ENCODE data around the gene GNAI1.
A peak's percentile ranks its signal among the peaks of the same experiment; 100 is the strongest.
"Not testable (repeated sequence)": the region's sequence is repeated elsewhere in the genome, so short reads cannot be mapped to it uniquely, and the experiment has no call there.

GNAI1 gene

GRCh38 chr7:80142853-80143580 lies 8.4 kb downstream of the GNAI1 start:
- no peak overlapping the region for H3K4me3 Mint-ChIP-seq
- no peak overlapping the region for H3K27ac Mint-ChIP-seq
- H3K36me3 Mint-ChIP-seq, result no peaks in the 10 kb centered on the region
- H3K9me3 Mint-ChIP-seq, result no peaks in the 10 kb centered on the region
- H3K27me3 Mint-ChIP-seq, result peaks cover 10% of the 10 kb centered on the region
- H3K4me1 Mint-ChIP-seq, result no peaks in the 10 kb centered on the region

DNA sequence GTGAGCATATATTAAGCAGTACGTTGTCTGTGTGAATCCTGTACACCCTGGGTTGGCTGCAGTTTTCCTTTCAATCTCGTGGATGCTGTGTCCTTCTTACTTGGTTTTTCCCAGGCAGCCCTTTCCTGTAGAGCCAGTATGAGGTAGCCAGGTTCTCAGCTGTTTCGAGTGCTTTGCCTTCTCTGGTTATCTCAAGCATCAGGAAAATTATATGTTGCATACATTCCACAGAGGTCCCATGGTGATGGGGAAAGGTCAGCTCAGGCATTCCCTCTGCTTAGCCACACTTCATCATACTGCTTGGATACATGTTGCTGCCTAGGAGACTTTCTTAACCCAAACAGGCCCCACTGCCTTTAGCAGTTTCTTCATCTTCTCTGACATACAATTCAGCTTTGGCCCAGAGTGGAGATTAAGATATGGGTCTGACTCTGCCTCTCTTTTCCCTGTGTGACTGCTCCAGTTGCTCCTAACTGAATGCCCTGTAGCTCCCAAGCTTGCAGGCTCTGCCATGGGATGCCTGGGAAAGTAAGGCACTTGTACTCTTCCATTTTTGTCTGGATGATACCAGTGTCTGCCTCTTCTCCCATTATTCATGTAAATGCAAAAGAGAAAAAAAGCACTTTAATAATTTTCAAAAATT lies 11.3 kb downstream of the GNAI1 start:
- Mint-ChIP-seq H3K27me3 (peaks cover 6% of the 10 kb centered on the region), H3K36me3 (no peaks in the 10 kb centered on the region), H3K4me1 (peaks cover 2% of the 10 kb centered on the region), H3K9me3 (no peaks in the 10 kb centered on the region), H3K27ac (no peak overlapping the region), H3K4me3 (no peak overlapping the region)

GRCh38 chr7:80146545-80147182 lies 12.0 kb downstream of the GNAI1 start:
- H3K4me1 Mint-ChIP-seq, result peaks cover 8% of the 10 kb centered on the region
- no peak overlapping the region for H3K4me3 Mint-ChIP-seq
- no peaks in the 10 kb centered on the region for H3K36me3 Mint-ChIP-seq

GRCh38 chr7:80147543-80148391 lies 13.1 kb downstream of the GNAI1 start:
- no peaks in the 10 kb centered on the region for H3K36me3 Mint-ChIP-seq
- H3K9me3 Mint-ChIP-seq, result peaks cover 3% of the 10 kb centered on the region
- H3K27me3 Mint-ChIP-seq, result peaks cover 3% of the 10 kb centered on the region
- H3K4me1 Mint-ChIP-seq, result peaks cover 12% of the 10 kb centered on the region
- no peak overlapping the region for H3K4me3 Mint-ChIP-seq
- no peak overlapping the region for H3K27ac Mint-ChIP-seq

More at GRCh38 chr7:80146545-80147182, 12.0 kb downstream of the GNAI1 start:
- Mint-ChIP-seq H3K27me3 (peaks cover 3% of the 10 kb centered on the region), H3K9me3 (no peaks in the 10 kb centered on the region), H3K27ac (no peak overlapping the region)

DNA sequence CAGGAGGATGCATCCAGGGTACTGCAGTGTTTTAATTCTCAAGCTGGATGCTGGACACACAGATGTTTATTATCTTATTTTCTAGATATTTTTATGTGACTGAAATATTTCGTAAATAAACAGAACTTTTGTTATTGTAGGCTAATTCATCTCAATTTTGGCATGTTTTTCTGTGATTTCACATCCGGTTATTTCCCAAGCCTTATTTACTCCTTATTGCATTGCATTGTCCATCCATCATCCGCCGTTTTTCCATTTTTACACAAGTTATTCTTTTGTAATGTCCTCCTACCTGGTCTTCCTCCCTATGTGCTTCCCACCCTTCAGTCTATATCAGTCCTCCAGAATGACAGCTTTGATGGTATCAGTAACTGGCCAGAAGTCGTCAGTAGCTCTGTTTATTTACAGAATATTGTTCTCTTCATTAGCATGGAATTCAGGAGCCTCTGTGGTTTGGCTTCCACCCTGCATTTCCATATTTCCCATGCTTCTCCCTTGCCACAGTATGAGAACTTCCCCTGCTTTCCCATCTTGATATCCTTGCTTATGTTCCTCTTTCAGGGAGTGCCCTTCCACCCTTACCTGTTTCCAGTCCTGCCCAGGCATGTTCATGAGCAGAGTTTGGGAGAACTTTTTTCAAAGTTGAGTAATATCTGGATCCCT lies 16.1 kb downstream of the GNAI1 start:
- H3K9me3 Mint-ChIP-seq, result peaks cover 3% of the 10 kb centered on the region
- H3K4me1 Mint-ChIP-seq, result peaks cover 12% of the 10 kb centered on the region
- no peaks in the 10 kb centered on the region for H3K27me3 Mint-ChIP-seq
- H3K36me3 Mint-ChIP-seq, result no peaks in the 10 kb centered on the region
- no peak overlapping the region for H3K27ac Mint-ChIP-seq
- H3K4me3 Mint-ChIP-seq, result no peak overlapping the region

GRCh38 chr7:80151274-80151665 lies 16.6 kb downstream of the GNAI1 start:
- Mint-ChIP-seq H3K36me3 (no peaks in the 10 kb centered on the region), H3K4me1 (peaks cover 12% of the 10 kb centered on the region), H3K27me3 (no peaks in the 10 kb centered on the region), H3K4me3 (no peak overlapping the region), H3K9me3 (peaks cover 3% of the 10 kb centered on the region), H3K27ac (peak overlapping the region; percentile 47)

- peaks cover 12% of the 10 kb centered on the region for H3K4me1 Mint-ChIP-seq
- no peak overlapping the region for H3K27ac Mint-ChIP-seq
- no peaks in the 10 kb centered on the region for H3K27me3 Mint-ChIP-seq
- H3K36me3 Mint-ChIP-seq, result no peaks in the 10 kb centered on the region
- no peak overlapping the region for H3K4me3 Mint-ChIP-seq
- H3K9me3 Mint-ChIP-seq, result peaks cover 3% of the 10 kb centered on the region
These were observed 18.8 kb downstream of the GNAI1 start for GRCh38 chr7:80153446-80153845.

- H3K27me3 Mint-ChIP-seq, result no peaks in the 10 kb centered on the region
- H3K9me3 Mint-ChIP-seq, result peaks cover 3% of the 10 kb centered on the region
- H3K4me1 Mint-ChIP-seq, result peaks cover 12% of the 10 kb centered on the region
- H3K4me3 Mint-ChIP-seq, result no peak overlapping the region
- no peaks in the 10 kb centered on the region for H3K36me3 Mint-ChIP-seq
- H3K27ac Mint-ChIP-seq, result no peak overlapping the region
These were observed 20.2 kb downstream of the GNAI1 start for GRCh38 chr7:80154656-80155333.

GRCh38 chr7:80155374-80155773 lies 20.7 kb downstream of the GNAI1 start:
- Mint-ChIP-seq H3K36me3 (no peaks in the 10 kb centered on the region), H3K27me3 (no peaks in the 10 kb centered on the region), H3K4me3 (no peak overlapping the region), H3K9me3 (peaks cover 3% of the 10 kb centered on the region), H3K27ac (no peak overlapping the region), H3K4me1 (peaks cover 12% of the 10 kb centered on the region)

DNA sequence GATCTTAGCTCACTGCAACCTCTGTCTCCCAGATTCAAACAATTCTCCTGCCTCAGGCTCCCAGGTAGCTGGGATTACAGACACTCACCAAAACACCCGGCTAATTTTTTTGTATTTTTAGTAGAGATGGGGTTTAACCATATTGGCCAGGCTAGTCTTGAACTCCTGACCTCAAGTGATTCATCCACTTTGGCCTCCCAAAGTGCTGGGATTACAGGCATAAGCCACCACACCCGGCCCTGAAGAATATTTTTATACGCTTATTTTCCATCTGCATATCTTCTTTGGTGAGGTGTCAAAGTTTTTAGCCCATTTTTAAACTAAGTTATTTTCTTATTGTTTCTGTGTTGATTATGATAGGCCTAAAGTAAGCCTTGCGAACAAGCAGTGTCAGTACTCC lies 23.1 kb downstream of the GNAI1 start:
- not testable (repeated sequence) for H3K36me3 Mint-ChIP-seq, H3K27ac Mint-ChIP-seq, H3K27me3 Mint-ChIP-seq, H3K9me3 Mint-ChIP-seq, H3K4me1 Mint-ChIP-seq, H3K4me3 Mint-ChIP-seq

GRCh38 chr7:80159802-80160201 lies 25.2 kb downstream of the GNAI1 start:
- no peak overlapping the region for H3K27ac Mint-ChIP-seq
- no peaks in the 10 kb centered on the region for H3K4me1 Mint-ChIP-seq
- H3K27me3 Mint-ChIP-seq, result no peaks in the 10 kb centered on the region
- no peak overlapping the region for H3K4me3 Mint-ChIP-seq
- no peaks in the 10 kb centered on the region for H3K36me3 Mint-ChIP-seq
- H3K9me3 Mint-ChIP-seq, result no peaks in the 10 kb centered on the region

- Mint-ChIP-seq H3K9me3 (no peaks in the 10 kb centered on the region), H3K27me3 (no peaks in the 10 kb centered on the region), H3K27ac (no peak overlapping the region), H3K36me3 (no peaks in the 10 kb centered on the region), H3K4me3 (no peak overlapping the region), H3K4me1 (no peaks in the 10 kb centered on the region)
These were observed 26.8 kb downstream of the GNAI1 start for GRCh38 chr7:80161466-80161865.

DNA sequence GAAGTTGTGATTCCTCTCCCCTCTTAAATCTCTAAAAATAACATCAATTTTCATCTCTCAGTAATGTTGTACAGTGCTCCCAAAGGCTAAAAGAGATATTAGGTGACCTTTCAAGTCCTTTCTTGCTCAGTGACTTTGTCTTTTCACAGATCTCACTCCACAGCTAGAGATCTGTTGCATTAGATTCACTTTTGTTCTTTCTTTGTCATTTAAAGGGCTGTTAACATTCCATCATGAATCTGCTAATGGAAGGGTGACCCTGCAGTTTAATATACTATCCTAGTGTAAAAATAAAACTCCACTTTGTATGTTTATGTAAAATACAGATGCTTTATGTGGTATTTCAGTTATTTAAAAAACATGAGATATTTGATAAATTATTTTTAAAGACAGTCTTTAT lies 30.5 kb downstream of the GNAI1 start:
- Mint-ChIP-seq H3K4me1 (no peaks in the 10 kb centered on the region), H3K9me3 (peaks cover 5% of the 10 kb centered on the region), H3K27ac (no peak overlapping the region), H3K4me3 (no peak overlapping the region), H3K27me3 (no peaks in the 10 kb centered on the region), H3K36me3 (no peaks in the 10 kb centered on the region)

DNA sequence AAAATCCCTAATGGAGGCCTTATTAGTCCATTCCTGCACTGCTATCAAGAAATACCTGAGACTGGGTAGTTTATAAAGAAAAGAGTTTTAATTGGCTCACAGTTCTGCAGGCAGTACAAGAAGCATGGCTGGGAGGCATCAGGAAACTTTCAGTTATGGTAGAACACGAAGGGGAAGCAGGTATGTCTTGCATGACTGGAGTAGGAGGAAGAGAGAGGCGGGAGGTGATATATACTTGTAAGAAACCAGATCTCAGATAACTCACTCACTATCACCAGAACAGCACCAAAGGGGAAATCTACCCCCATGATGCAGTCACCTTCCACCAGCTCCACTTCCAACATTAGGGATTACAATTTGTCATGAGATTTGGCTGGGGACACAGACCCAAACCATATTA lies 35.8 kb downstream of the GNAI1 start:
- Mint-ChIP-seq H3K4me1 (peaks cover 4% of the 10 kb centered on the region), H3K27me3 (no peaks in the 10 kb centered on the region), H3K4me3 (no peak overlapping the region), H3K9me3 (peaks cover 20% of the 10 kb centered on the region), H3K36me3 (no peaks in the 10 kb centered on the region), H3K27ac (no peak overlapping the region)

DNA sequence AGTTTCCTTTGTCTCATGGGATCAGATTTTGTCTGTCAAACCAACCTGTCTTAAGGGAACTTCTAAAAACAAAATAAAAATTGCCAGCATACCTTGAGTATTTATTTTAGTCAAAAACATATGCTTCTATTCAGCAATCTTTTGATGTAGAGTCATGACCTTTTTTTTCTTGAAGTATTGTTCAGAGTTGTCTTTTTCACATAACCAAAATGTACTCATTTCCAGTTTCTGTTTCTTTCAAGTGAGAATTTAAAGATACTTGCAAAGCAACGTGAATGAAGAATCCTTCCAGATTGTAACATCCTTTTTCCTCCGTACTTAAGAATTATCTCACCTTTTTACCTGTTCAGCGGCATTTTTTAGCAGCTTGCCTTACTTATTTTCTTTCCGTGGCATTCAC lies 37.8 kb downstream of the GNAI1 start:
- H3K36me3 Mint-ChIP-seq, result no peaks in the 10 kb centered on the region
- H3K27me3 Mint-ChIP-seq, result no peaks in the 10 kb centered on the region
- peaks cover 20% of the 10 kb centered on the region for H3K9me3 Mint-ChIP-seq
- no peak overlapping the region for H3K4me3 Mint-ChIP-seq
- no peak overlapping the region for H3K27ac Mint-ChIP-seq
- peaks cover 4% of the 10 kb centered on the region for H3K4me1 Mint-ChIP-seq
